ENCODE measurements around the gene P2RY13. TPM values are rescaled to one million over a fixed set of nuclear protein-coding genes. Genes with fewer than 3 reads are reported as not detected.

Gene P2RY13
- total RNA-seq (2022; extraction: Qiagen RNA extraction; ENCODE audit: low read depth): not detected in 5 replicates

DNA sequence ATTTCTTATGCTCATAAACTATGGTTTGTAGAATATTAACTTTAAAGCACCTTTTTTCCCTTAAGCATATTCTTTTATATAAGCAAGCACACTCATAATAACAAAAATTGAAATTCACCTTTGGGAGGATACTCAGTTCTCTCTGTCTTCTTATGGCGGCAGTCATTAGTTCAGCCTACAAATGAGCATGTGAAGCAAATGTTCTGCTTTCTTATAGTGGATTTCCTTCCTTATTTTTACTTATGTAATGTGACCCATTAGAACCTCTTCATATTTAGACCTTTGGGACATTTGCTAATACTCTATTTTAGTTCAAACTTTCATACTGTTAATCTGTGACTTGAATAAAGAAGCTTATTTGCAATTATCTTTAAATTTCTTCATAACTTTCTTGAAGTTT is at the start of gene P2RY13:
Gene P2RY13 (minus strand): TSS at position 187 of the 400 bp plus-strand sequence. CDS start 21 bp downstream, at position 166.

GRCh38 chr3:151316267-151316991 is 12.9 kb downstream of the P2RY13 start, which contains the start of gene GPR87:
Gene GPR87, minus strand, starts transcription at chr3:151316820. Its CDS starts 16,720 bp downstream, at chr3:151300100.

GRCh38 chr3:151278230-151278629 is 51.1 kb downstream of the P2RY13 start, which contains the start of gene P2RY14:
Gene P2RY14, minus strand, starts transcription at chr3:151278542. Its CDS starts 64,226 bp downstream, at chr3:151214316.

Other genes starting within 250 kb of the P2RY13 start
- 0.33 to 0.69 TPM (median 0.65 TPM) in 5 replicates for gene MED12L, start 243.9 kb downstream of the P2RY13 start, total RNA-seq (2022; extraction: Qiagen RNA extraction; ENCODE audit: low read depth)
- gene GPR171, start 126.3 kb downstream of the P2RY13 start, total RNA-seq (2022; extraction: Qiagen RNA extraction; ENCODE audit: low read depth): not detected in 5 replicates
- not detected in 5 replicates for gene P2RY14, start 51.0 kb downstream of the P2RY13 start, total RNA-seq (2022; extraction: Qiagen RNA extraction; ENCODE audit: low read depth)
- gene GPR87, start 12.7 kb downstream of the P2RY13 start, total RNA-seq (2022; extraction: Qiagen RNA extraction; ENCODE audit: low read depth): 2.1 to 2.5 TPM (median 2.3 TPM) in 5 replicates
- not detected in 5 replicates for gene P2RY12, start 55.2 kb upstream of the P2RY13 start, total RNA-seq (2022; extraction: Qiagen RNA extraction; ENCODE audit: low read depth)
- 0.37 to 0.66 TPM (median 0.49 TPM) in 5 replicates for gene IGSF10, start 131.5 kb upstream of the P2RY13 start, total RNA-seq (2022; extraction: Qiagen RNA extraction; ENCODE audit: low read depth)